Gastrocnemius medialis (tissue), 4 donors: ENCODE data around the gene OTOP3. TPM values are rescaled to one million over a fixed set of nuclear protein-coding genes. Genes with fewer than 3 reads are reported as not detected.

Experiments
- ATAC-seq, 2 donors: fragments of 150-250 bp; one replicate each; pipeline ENCODE4 v1.9.1; 2016
- DNase-seq, 2 donors: peaks; one replicate each; pipeline ENCODE4 v3.0.0-alpha.2; 2019
- H3K27ac ChIP-seq, 4 donors: fragments of 200-600 bp; sonication (generic); 1 replicate in 1 of 4; 2 replicates in 3 of 4; pipeline ENCODE4 v1.5.1; 2016 to 2018; ENCODE audit warnings: mild to moderate bottlenecking in 2 of 4, moderate library complexity in 1 of 4
- H3K27me3 ChIP-seq, 3 donors: fragments of 200-600 bp; sonication (generic) in 2 of 3; 1 replicate in 1 of 3; 2 replicates in 2 of 3; pipeline versions ENCODE4 v1.5.1 to v1.6.0; 2016 to 2019; ENCODE audit warnings: mild to moderate bottlenecking in 1 of 3, moderate library complexity in 1 of 3
- H3K36me3 ChIP-seq, 2 donors: fragments of 200-600 bp; sonication (generic) in 1 of 2; one replicate each; pipeline ENCODE4 v1.5.1; 2017 to 2018
- H3K4me1 ChIP-seq, 2 donors: fragments of 200-600 bp; sonication (generic) in 1 of 2; one replicate each; pipeline ENCODE4 v1.5.1; 2016 to 2017; ENCODE audit warnings: mild to moderate bottlenecking in 2 of 2
- H3K4me3 ChIP-seq, 4 donors: fragments of 200-600 bp; sonication (generic) in 3 of 4; 1 replicate in 1 of 4; 2 replicates in 3 of 4; pipeline ENCODE4 v1.5.1; 2016 to 2019; ENCODE audit warnings: mild to moderate bottlenecking in 2 of 4
- H3K9me3 ChIP-seq, 3 donors: fragments of 200-600 bp; sonication (generic) in 2 of 3; 1 replicate in 1 of 3; 2 replicates in 2 of 3; pipeline ENCODE4 v1.5.1; 2016 to 2019
- POLR2A ChIP-seq, 2 donors: fragments of 450-650 bp; IDR thresholded peaks; one replicate each; pipeline ENCODE4 v1.6.1; 2017; ENCODE audit warnings: antibody characterized with exemption in 2 of 2, mild to moderate bottlenecking in 2 of 2, moderate library complexity in 2 of 2
- in situ Hi-C, 4 donors: fragments of 200-750 bp; cut with MboI; loops; one replicate each; pipeline versions ENCODE4 v1.15.0 to v1.8.0; 2017; ENCODE audit warnings: low sequenced_read_pairs in 4 of 4
- intact Hi-C: fragments of 100-400 bp; cut with DNase I; formaldehyde crosslinking; loops from one replicate; pipeline ENCODE4 v1.15.1; 2023; ENCODE audit warnings: low total_unique reads
- total RNA-seq, 4 donors: library from RNA; depleted of rRNA; stranded (reverse); fragments of >200 nt; gene quantifications; one replicate each; pipeline versions ENCODE4 v1.1.0 to v1.2.3, GENCODE V29; 2016
- TF ChIP-seq, protein P1 (sequence below), 5 experiments: fragments of 450-650 bp in 3 of 5; fragments of 200-600 bp in 2 of 5; sonication (generic) in 2 of 5; IDR thresholded peaks in 4 of 5; conservative IDR thresholded peaks in 1 of 5; 1 replicate in 4 of 5; 2 replicates in 1 of 5; pipeline ENCODE4 v1.5.1; 2016 to 2019; ENCODE audit warnings: antibody characterized with exemption in 5 of 5, mild to moderate bottlenecking in 3 of 5, moderate library complexity in 3 of 5

OTOP3 gene
- total RNA-seq, 4 donors from 2014 or later: not detected

DNA sequence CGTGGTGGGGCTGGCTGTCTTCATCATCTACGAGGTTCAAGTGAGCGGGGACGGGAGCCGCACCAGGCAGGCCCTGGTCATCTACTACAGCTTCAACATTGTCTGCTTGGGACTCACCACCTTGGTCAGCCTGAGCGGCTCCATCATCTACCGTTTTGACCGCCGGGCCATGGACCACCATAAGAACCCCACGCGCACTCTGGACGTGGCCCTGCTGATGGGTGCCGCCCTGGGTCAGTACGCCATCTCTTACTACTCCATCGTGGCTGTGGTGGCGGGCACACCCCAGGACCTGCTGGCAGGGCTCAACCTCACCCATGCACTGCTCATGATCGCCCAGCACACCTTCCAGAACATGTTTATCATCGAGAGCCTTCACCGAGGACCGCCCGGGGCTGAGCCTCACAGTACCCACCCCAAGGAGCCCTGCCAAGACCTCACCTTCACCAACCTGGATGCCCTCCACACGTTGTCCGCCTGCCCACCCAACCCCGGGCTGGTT is 5.1 kb upstream of the OTOP3 start:
- DNase-seq: no peak
- no peak overlapping the region for H3K27ac ChIP-seq
- no peaks in the 10 kb centered on the region for H3K4me1 ChIP-seq
- no peaks in the 10 kb centered on the region for H3K9me3 ChIP-seq
- H3K36me3 ChIP-seq: no peaks in the 10 kb centered on the region
- no peak overlapping the region for H3K4me3 ChIP-seq
- in situ Hi-C loops: no loop called here
- no peak for ATAC-seq
- TF ChIP-seq POLR2A (IDR thresholded peaks at IDR 0.05): no peak
- TF ChIP-seq, protein P1, sequence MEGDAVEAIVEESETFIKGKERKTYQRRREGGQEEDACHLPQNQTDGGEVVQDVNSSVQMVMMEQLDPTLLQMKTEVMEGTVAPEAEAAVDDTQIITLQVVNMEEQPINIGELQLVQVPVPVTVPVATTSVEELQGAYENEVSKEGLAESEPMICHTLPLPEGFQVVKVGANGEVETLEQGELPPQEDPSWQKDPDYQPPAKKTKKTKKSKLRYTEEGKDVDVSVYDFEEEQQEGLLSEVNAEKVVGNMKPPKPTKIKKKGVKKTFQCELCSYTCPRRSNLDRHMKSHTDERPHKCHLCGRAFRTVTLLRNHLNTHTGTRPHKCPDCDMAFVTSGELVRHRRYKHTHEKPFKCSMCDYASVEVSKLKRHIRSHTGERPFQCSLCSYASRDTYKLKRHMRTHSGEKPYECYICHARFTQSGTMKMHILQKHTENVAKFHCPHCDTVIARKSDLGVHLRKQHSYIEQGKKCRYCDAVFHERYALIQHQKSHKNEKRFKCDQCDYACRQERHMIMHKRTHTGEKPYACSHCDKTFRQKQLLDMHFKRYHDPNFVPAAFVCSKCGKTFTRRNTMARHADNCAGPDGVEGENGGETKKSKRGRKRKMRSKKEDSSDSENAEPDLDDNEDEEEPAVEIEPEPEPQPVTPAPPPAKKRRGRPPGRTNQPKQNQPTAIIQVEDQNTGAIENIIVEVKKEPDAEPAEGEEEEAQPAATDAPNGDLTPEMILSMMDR (IDR thresholded peaks at IDR 0.05 in 4 of 5, conservative IDR thresholded peaks at IDR 0.05 in 1 of 5): no peak
- intact Hi-C loops: no loop called here
- peaks cover 31 to 52% (median 38%) of the 10 kb centered on the region in 3 donors for H3K27me3 ChIP-seq

- H3K27me3 ChIP-seq: peaks cover 47 to 58% (median 51%) of the 10 kb centered on the region in 3 donors
- intact Hi-C loops: no loop called here
- no peak for TF ChIP-seq POLR2A (IDR thresholded peaks at IDR 0.05)
- TF ChIP-seq, protein P1 (IDR thresholded peaks at IDR 0.05 in 4 of 5, conservative IDR thresholded peaks at IDR 0.05 in 1 of 5): no peak
- DNase-seq (no peak), ATAC-seq (no peak)
- no peak overlapping the region for H3K4me3 ChIP-seq
- in situ Hi-C loops: no loop called here
- no peaks in the 10 kb centered on the region for H3K9me3 ChIP-seq
- no peak overlapping the region for H3K27ac ChIP-seq
- no peaks in the 10 kb centered on the region for H3K36me3 ChIP-seq
- H3K4me1 ChIP-seq: no peaks in the 10 kb centered on the region
Measured at GRCh38 chr17:74935048-74935447, 650 bp upstream of the OTOP3 start.

GRCh38 chr17:74936470-74936799 is 737 bp downstream of the OTOP3 start:
- in situ Hi-C loops: no loop called here
- Histone ChIP-seq H3K27me3 (peaks cover 47 to 54% (median 51%) of the 10 kb centered on the region in 3 donors), H3K27ac (no peak overlapping the region), H3K4me3 (no peak overlapping the region), H3K4me1 (no peaks in the 10 kb centered on the region), H3K9me3 (no peaks in the 10 kb centered on the region), H3K36me3 (no peaks in the 10 kb centered on the region)
- ATAC-seq (no peak), DNase-seq (no peak)
- TF ChIP-seq, protein P1 (IDR thresholded peaks at IDR 0.05 in 4 of 5, conservative IDR thresholded peaks at IDR 0.05 in 1 of 5): no peak
- TF ChIP-seq POLR2A (IDR thresholded peaks at IDR 0.05): no peak
- intact Hi-C loops: no loop called here

DNA sequence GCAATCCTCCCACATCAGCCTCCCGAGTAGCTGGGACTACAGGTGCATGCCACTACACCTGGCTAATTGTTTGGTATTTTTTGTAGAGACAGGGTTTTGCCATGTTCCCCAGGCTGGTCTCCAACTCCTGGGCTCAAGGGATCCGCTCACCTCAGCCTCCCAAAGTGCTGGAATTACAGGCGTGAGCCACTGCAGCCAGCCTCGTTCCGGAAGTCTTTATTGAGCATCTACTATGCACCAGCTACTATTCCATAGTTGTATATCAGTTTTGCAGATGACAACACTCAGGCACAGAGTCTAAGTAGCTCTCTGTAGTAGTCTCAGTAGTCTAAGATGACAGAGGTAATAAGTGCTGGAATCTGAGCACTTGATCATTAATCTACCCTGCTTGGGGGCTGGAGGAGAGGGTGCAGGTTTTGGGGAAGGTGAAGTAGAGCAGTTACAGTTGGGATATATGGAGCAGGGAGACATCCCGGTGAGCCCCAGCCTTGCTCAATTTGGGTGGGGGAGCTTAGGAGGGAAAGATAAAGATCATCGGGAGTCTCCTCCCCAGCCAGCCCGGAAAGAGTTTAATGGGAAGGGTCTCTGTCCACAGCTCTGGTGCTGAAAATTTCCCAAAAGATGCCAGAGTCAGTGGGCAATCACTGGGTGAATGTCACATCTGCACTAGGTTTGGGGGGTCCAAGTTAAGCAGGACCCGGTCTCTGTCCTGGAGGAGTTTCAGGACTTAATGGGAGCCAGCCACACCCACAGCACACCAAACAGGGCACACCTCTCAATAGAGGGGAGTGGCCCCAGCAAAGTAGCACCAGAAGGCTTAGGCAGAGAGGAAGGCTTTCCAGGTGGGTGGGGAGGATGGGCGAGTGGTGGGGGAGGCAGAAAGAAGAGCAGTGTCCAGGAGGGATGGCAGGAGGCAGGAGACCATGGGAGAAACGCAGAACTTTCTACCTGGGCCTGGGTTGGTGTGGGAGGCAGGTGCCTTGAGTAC is 1.7 kb downstream of the OTOP3 start:
- peaks cover 42 to 52% (median 49%) of the 10 kb centered on the region in 3 donors for H3K27me3 ChIP-seq
- in situ Hi-C loops: no loop called here

More for the DNA sequence above, 1.7 kb downstream of the OTOP3 start:
- no peak for DNase-seq
- TF ChIP-seq, protein P1 (IDR thresholded peaks at IDR 0.05 in 4 of 5, conservative IDR thresholded peaks at IDR 0.05 in 1 of 5): no peak
- intact Hi-C loops: no loop called here
- Histone ChIP-seq H3K27ac (no peak overlapping the region), H3K4me3 (no peak overlapping the region), H3K4me1 (no peaks in the 10 kb centered on the region), H3K36me3 (no peaks in the 10 kb centered on the region), H3K9me3 (no peaks in the 10 kb centered on the region)
- ATAC-seq: no peak
